ENCODE data around the gene RBP3. TPM values are rescaled to one million over a fixed set of nuclear protein-coding genes. Genes with fewer than 3 reads are reported as not detected.

RBP3 gene
- polyA plus RNA-seq, 1 donor (not counting 4 experiments of a cell fraction or from before 2014, with no cell fraction given), result not detected

DNA sequence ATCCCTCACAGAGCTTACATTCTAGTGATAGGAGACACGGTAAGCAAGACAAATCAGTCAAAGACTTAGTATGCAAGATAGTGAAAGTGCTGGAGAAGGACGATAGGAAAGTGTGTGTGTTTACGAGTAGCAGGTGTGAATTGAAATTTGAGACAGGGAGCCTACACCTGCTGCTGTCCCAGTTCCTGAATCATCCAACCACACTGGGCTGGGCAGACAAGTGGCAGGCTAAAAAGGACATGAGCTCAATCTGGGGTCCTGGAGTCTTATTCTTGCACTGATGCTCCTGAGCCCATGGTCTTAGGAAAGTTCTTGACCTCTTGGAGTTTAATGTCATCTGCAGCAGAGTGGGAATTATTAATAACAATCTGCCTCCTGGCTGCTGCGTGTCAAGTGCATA is 16.2 kb downstream of the RBP3 start:
- H2AFZ ChIP-seq (ENCODE audit: control insufficient read depth, low read length), result no peak overlapping the region

GRCh38 chr10:47364911-47365310 is 16.7 kb downstream of the RBP3 start:
- dilution Hi-C loops (cut with MboI; ENCODE audit: extremely low pct_ligation_motif_present, low sequenced_read_pairs), result no loop called here
- TF ChIP-seq CTCF (optimal IDR thresholded peaks at IDR 0.05 in 1 of 3, IDR thresholded peaks at IDR 0.05 in 1 of 3, conservative IDR thresholded peaks at IDR 0.05 in 1 of 3; ENCODE audit: extremely low read depth in 1 of 3, insufficient read depth in 2 of 3, low read length in 3 of 3) (no peak), EZH2 (IDR thresholded peaks at IDR 0.05; ENCODE audit: low read length) (no peak)
- Histone ChIP-seq H3K27ac (ENCODE audit: control insufficient read depth, insufficient read depth, low read length) (no peak overlapping the region), H3K4me2 (ENCODE audit: control insufficient read depth, extremely low read depth, insufficient read depth, low read depth, low read length) (no peak overlapping the region), H2AFZ (ENCODE audit: control insufficient read depth, low read length) (no peak overlapping the region), H3K36me3 (ENCODE audit: control insufficient read depth in 2 of 2, extremely low read depth in 1 of 2, insufficient read depth in 2 of 2, low read length in 2 of 2) (no peaks in the 10 kb centered on the region), H4K20me1 (ENCODE audit: control insufficient read depth, extremely low read depth, insufficient read depth, low read length) (no peaks in the 10 kb centered on the region), H3K4me1 (ENCODE audit: control insufficient read depth, extremely low read depth, insufficient read depth, low read length) (peaks cover 13% of the 10 kb centered on the region), H3K79me2 (ENCODE audit: control insufficient read depth, insufficient read depth, low read length) (no peaks in the 10 kb centered on the region), H3K9me3 (ENCODE audit: control insufficient read depth, low read depth, low read length) (no peaks in the 10 kb centered on the region), H3K9ac (ENCODE audit: control insufficient read depth, extremely low read depth, insufficient read depth, low read length) (no peak overlapping the region), H3K4me3 (ENCODE audit: control insufficient read depth in 2 of 3, extremely low read depth in 1 of 3, insufficient read depth in 2 of 3, low read depth in 1 of 3, low read length in 3 of 3) (no peak overlapping the region), H3K9me1 (ENCODE audit: control insufficient read depth, extremely low read depth, insufficient read depth, low read length) (no peaks in the 10 kb centered on the region), H3K27me3 (ENCODE audit: control insufficient read depth, extremely low read depth, insufficient read depth, low read length) (no peaks in the 10 kb centered on the region)
- FAIRE-seq (no peak), DNase-seq (ENCODE audit: low read depth, low spot score) (no peak)

More for the DNA sequence above, 16.2 kb downstream of the RBP3 start:
- H3K9me1 ChIP-seq (ENCODE audit: control insufficient read depth, extremely low read depth, insufficient read depth, low read length), result no peaks in the 10 kb centered on the region
- no peak overlapping the region for H3K4me2 ChIP-seq (ENCODE audit: control insufficient read depth, extremely low read depth, insufficient read depth, low read depth, low read length)
- dilution Hi-C loops (cut with MboI; ENCODE audit: extremely low pct_ligation_motif_present, low sequenced_read_pairs), result no loop called here
- no peaks in the 10 kb centered on the region for H3K9me3 ChIP-seq (ENCODE audit: control insufficient read depth, low read depth, low read length)
- H3K27ac ChIP-seq (ENCODE audit: control insufficient read depth, insufficient read depth, low read length), result no peak overlapping the region
- FAIRE-seq, result no peak
- H3K36me3 ChIP-seq (ENCODE audit: control insufficient read depth in 2 of 2, extremely low read depth in 1 of 2, insufficient read depth in 2 of 2, low read length in 2 of 2), result no peaks in the 10 kb centered on the region
- H3K4me1 ChIP-seq (ENCODE audit: control insufficient read depth, extremely low read depth, insufficient read depth, low read length), result peaks cover 13% of the 10 kb centered on the region
- H3K4me3 ChIP-seq (ENCODE audit: control insufficient read depth in 2 of 3, extremely low read depth in 1 of 3, insufficient read depth in 2 of 3, low read depth in 1 of 3, low read length in 3 of 3), result no peak overlapping the region
- no peaks in the 10 kb centered on the region for H3K79me2 ChIP-seq (ENCODE audit: control insufficient read depth, insufficient read depth, low read length)
- no peaks in the 10 kb centered on the region for H4K20me1 ChIP-seq (ENCODE audit: control insufficient read depth, extremely low read depth, insufficient read depth, low read length)
- H3K9ac ChIP-seq (ENCODE audit: control insufficient read depth, extremely low read depth, insufficient read depth, low read length), result no peak overlapping the region
- no peak for DNase-seq (ENCODE audit: low read depth, low spot score)
- TF ChIP-seq EZH2 (IDR thresholded peaks at IDR 0.05; ENCODE audit: low read length) (no peak), CTCF (optimal IDR thresholded peaks at IDR 0.05 in 1 of 3, IDR thresholded peaks at IDR 0.05 in 1 of 3, conservative IDR thresholded peaks at IDR 0.05 in 1 of 3; ENCODE audit: extremely low read depth in 1 of 3, insufficient read depth in 2 of 3, low read length in 3 of 3) (no peak)
- H3K27me3 ChIP-seq (ENCODE audit: control insufficient read depth, extremely low read depth, insufficient read depth, low read length), result no peaks in the 10 kb centered on the region

All from keratinocyte (primary cell).